Inflammatory macrophage treated with lipopolysaccharide for 1 hour (primary cell): ENCODE results near the gene RRP8.

Source experiments
- DNase-seq, 2 donors: peaks; one replicate each; pipeline ENCODE4 v3.0.0-alpha.2; 2020 to 2022

Gene RRP8

DNA sequence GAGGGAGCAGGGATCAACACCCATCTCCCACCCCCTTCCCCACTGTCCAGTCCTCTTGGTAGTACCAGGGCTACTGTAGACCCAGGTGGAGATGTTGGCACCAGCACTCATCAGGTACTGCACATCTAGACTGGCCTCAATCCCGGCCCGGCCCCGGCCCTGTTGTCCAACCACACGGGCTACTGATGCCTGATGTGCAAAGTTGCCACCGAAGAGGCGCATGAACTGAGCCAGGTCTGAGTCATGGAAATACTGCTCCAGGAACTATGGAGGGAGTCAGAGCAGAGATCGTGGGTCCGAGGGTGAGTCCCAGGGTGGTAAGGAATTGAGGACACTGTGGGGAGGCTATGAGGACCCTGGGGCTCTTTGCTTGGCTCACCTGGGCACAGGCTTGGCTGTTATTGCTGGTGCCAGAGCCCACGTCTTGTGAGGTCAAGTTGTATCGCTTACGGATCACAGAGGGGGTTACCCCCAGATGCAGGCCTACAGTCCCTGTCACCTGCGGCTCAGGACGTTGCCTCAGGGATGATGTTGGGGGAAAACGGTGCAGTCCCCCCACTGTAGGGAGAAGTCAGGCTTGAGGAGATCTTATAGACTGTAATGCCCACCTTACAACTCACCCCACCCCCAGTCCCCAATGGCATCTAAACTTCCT is 13.3 kb upstream of the RRP8 start:
- no peak for DNase-seq

- DNase-seq, result no peak
Observed at GRCh38 chr11:6615882-6616585, 12.6 kb upstream of the RRP8 start.

DNA sequence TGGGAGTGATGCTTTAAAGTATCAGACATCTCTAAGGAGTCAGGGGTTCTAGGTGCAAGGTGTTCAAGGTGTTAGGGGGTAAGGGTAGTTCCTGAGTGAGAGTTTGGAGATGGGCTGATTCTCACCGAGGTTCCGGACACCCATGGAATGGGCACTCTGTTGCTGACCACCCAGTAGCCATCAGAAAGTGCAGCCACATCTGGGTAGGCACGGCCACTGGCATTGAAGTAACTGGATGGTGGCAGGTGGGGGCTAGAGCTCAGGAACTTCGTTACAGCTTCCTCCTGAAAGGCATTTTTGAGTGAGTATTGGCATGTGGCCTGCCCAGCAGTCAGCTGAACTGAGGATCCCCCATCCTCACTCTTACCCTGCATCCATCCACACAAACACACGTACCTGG is 11.6 kb upstream of the RRP8 start:
- DNase-seq, result no peak

DNA sequence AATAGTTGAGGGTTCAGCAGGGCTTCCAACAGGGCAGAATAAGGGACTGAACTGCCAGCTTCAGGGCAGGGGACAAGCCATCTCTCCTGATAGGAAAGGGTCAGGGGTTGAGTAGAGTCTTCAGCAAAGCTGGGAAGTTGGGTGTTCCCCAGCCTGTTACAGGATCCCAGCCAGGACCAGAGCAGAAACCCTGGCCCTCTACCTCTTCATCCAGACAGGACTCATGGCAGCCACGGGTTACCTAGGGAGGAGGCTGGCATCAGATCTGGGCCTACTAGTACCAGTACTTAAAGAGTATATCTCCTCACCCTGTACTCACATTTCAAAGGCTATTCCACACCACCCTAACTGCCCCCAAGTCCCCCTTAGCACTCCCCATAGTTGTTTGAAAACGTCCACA is 11.0 kb upstream of the RRP8 start:
- DNase-seq, result no peak

GRCh38 chr11:6613496-6613895 is 10.1 kb upstream of the RRP8 start:
- no peak for DNase-seq

- DNase-seq, result peak; percentile 96 to 98
Observed at GRCh38 chr11:6612213-6613041, 9.0 kb upstream of the RRP8 start, which contains the start of gene TAF10. Gene TAF10 (minus strand): TSS chr11:6612216. CDS start chr11:6612189, 27 bp downstream.

DNA sequence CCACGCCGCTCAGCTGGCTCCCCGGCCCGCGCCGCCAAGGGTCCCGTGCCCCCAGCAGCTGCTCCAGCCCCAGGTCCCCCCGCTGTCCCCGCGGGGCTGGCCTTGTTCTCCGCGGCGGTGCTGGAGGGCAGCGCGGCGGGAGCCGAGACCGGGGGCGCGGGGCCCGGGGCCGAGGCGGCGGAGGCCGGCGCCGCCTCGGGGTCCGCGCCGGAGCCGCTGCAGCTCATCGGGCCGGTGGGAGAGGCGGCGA is 8.5 kb upstream of the RRP8 start:
- DNase-seq, result no peak

- peak in 1 of 2 donors; percentile 13 for DNase-seq
Observed at GRCh38 chr11:6611092-6611962, 7.9 kb upstream of the RRP8 start.

- no peak for DNase-seq
Observed at GRCh38 chr11:6610591-6610990, 7.2 kb upstream of the RRP8 start.

- no peak for DNase-seq
Observed at GRCh38 chr11:6609502-6610015, 6.1 kb upstream of the RRP8 start.

- no peak for DNase-seq
Observed at GRCh38 chr11:6608726-6609501, 5.5 kb upstream of the RRP8 start.

GRCh38 chr11:6608011-6608410 is 4.6 kb upstream of the RRP8 start:
- no peak for DNase-seq

DNA sequence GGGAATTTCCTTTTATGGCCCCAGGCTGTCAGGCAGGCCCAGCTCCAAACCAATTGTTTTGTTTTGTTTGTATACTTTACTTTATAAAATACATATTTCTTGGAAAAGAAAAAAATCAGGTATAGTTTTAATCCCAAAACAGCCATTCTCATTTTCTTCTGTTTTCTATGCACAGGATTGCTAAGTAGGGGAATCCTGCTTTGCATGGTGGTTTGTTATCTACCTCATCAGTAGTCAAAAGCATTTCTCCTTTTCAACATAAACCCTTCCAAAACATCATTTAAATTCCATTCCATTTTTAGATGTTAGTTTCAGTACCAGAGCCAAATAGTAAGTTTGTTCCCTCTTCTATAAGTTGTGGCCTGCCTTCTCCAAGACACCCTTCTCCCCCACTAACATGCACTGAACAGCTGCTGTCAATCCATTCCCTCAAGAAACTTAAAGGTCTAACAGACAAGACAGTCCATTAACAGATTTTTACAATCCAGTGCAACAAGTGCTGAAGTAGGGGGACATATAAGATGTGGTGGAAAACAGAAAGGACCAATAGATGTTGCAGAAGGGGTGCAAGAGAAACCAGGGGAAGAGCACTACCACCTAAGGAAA is 3.9 kb upstream of the RRP8 start:
- DNase-seq, result no peak

DNA sequence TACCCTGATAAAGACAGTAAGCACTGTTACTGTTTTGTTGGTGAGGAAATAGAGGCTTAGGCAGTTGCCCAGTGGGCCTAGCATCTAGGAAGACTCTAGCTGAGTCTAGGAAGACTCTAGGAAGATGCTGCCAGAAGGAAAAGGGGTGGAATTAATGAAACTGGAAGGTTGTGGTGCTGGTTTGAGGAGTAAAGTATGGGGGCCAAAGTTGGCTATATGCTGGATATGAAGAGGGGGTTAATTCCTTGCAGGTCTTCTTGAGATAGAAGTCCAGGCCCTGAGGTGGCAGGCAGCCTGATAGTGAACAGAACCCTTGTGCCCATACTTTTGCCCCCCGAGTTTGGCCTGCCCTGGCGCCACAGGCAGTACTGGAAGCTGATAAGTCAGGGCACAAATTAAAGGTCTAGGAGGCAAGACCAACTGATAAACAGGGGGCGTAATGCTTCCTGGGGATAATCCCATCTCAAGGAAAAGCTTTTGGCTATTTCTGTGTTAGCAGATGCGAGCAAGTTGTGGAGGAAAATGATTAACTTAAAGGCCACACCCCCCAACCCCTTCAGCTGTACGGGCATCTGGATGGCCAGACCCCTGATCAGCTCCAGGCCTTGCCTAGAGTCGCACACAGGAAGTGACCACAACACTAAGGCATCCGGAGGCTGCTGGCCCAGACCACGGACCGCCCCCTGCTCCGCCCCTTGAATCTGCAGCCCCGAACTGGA is 3.2 kb upstream of the RRP8 start:
- DNase-seq, result peak; percentile 60 to 73

DNA sequence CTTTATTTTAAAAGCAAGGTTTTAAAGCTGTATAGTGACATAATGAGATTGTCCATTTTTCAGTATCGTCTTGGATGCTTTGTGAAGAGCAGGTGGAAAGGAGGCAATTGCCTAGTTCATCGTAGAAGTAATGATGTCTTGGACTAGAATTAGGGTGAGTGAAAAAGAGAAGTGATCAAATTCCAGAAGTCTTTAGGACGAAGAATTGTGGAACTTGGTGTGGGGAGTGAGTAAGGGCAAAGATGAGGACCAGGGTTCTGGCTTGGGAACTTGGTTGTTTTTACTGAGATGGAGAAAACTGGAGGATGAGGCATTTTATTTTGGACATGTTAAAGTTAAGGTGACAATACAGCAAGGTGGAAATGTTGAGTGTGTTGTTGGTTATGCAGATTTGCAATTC is 1.4 kb upstream of the RRP8 start:
- DNase-seq, result peak in 1 of 2 donors; percentile 22

DNA sequence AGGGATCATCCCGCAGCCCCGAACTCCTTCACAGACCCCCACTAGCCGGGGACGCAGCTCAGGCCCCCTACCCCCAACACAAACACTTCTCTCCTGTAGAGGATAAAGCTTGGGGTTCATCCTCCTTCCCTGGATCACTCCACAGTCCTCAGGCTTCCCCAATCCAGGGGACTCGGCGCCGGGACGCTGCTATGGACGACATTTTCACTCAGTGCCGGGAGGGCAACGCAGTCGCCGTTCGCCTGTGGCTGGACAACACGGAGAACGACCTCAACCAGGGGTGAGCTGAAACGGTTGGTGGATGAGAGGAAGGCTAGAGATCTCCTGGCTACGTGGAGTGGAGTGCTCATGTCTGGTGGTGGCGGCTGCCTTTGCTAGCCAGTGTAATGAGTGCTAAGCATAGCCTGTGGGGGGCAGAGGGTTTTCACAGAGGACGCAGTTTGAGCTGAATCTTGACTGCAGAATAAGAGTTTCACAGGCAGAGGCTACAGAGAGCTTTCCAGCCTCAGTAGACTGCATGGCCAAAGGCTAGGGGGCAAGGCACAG is 738 bp upstream of the RRP8 start:
- peak; percentile 29 to 37 for DNase-seq

- DNase-seq, result peak in 1 of 2 donors; percentile 1
Observed at GRCh38 chr11:6602096-6602940, 1.1 kb downstream of the RRP8 start.

DNA sequence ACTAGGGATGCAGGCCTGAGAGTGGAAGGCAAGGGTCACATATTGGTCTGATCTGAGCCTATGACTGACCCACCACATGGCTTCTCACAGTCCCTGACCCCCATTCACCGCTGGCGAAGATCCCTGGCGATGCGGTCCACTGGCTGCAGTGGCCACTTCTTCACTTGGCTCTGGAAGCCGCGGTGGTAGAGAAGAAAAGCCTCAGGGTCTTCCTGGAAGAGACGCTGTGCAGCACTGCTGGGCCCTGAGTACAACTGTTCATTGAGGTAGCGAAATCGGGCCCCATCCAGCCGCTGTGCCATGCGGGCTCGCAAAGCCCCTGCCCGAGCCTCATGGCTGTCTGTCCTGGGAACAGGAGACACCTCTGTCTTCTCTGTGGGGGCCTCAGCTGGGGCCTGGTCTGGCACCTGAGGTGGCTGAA is 2.4 kb downstream of the RRP8 start:
- no peak for DNase-seq

GRCh38 chr11:6599881-6600390 is 3.5 kb downstream of the RRP8 start:
- no peak for DNase-seq
